IMR-90 (cell line): ENCODE data around the gene PYGB. TPM values are rescaled to one million over a fixed set of nuclear protein-coding genes. Genes with fewer than 3 reads are reported as not detected.

Experiments
- ATAC-seq: fragments of 200-7000 bp; cut with Tn5 transposase; 2 replicates; pipeline ENCODE4 v1.9.1; 2020; ENCODE audit warnings: low read depth, mild to moderate bottlenecking, moderate library complexity
- BruUV-seq: library from RNA; stranded (reverse); fragments of 400-500 nt; replicated peaks from 2 replicates; lab custom pipeline; 2021; lab: Mats Ljungman, UMichigan
- CTCF ChIA-PET: fragments of 300-600 bp; formaldehyde crosslinking; extraction: SDS; loops from one replicate; lab custom pipeline; 2021; ENCODE audit warnings: antibody characterized with exemption; lab: Yijun Ruan, JAX
- POLR2A ChIA-PET: fragments of 300-600 bp; sonication (Branson Sonifier 250); formaldehyde crosslinking; loops from one replicate; lab custom pipeline; 2022; ENCODE audit warnings: antibody characterized with exemption; ENCODE audit not compliant: unreplicated experiment; lab: Charles Lee
- DNase-seq: peaks from one replicate; pipeline ENCODE4 v3.0.0; 2013
- H2AFZ ChIP-seq: replicated peaks from 2 replicates; pipeline ENCODE3; 2013; ENCODE audit warnings: low read length, mild to moderate bottlenecking; ENCODE audit not compliant: poor library complexity
- H2AK5ac ChIP-seq: 2 replicates; pipeline ENCODE4 v1.6.1; 2013; ENCODE audit warnings: low read depth, low read length, inconsistent platforms
- H2AK9ac ChIP-seq: replicated peaks from 2 replicates; pipeline ENCODE3; 2013; ENCODE audit warnings: mild to moderate bottlenecking, low read depth, low read length, moderate library complexity; ENCODE audit not compliant: poor library complexity
- H2BK120ac ChIP-seq: 2 replicates; pipeline ENCODE4 v1.6.1; 2013; ENCODE audit warnings: low read depth, low read length, inconsistent platforms
- H2BK15ac ChIP-seq: 3 replicates; pipeline ENCODE4 v1.6.1; 2013; ENCODE audit warnings: low read depth, low read length, inconsistent platforms
- H2BK20ac ChIP-seq: 2 replicates; pipeline ENCODE4 v1.6.1; 2013; ENCODE audit warnings: low read depth, mild to moderate bottlenecking, inconsistent platforms, low read length, moderate library complexity
- H2BK5ac ChIP-seq: 2 replicates; pipeline ENCODE4 v1.6.1; 2013; ENCODE audit warnings: mild to moderate bottlenecking, low read depth, low read length, inconsistent platforms; ENCODE audit not compliant: poor library complexity, severe bottlenecking
- H3K14ac ChIP-seq: replicated peaks from 2 replicates; pipeline ENCODE4 v1.6.1; 2013; ENCODE audit warnings: low read depth, low read length, inconsistent platforms
- H3K18ac ChIP-seq: 2 replicates; pipeline ENCODE4 v1.6.1; 2013; ENCODE audit warnings: low read depth, low read length, control low read depth
- H3K23ac ChIP-seq: 2 replicates; pipeline ENCODE4 v1.6.1; 2013; ENCODE audit warnings: low read depth, low read length, inconsistent platforms
- H3K27ac ChIP-seq: 2 replicates; pipeline ENCODE4 v1.5.1; 2013; ENCODE audit warnings: mild to moderate bottlenecking, control low read depth, low read length; ENCODE audit not compliant: insufficient read depth
- H3K27me3 ChIP-seq: 2 replicates; pipeline ENCODE4 v1.6.1; 2013; ENCODE audit warnings: low read length; ENCODE audit not compliant: control insufficient read depth, insufficient read depth
- H3K36me3 ChIP-seq: 2 replicates; pipeline ENCODE4 v1.6.1; 2013; ENCODE audit warnings: low read length, mixed read lengths; ENCODE audit not compliant: control insufficient read depth, insufficient read depth
- H3K4ac ChIP-seq: 2 replicates; pipeline ENCODE4 v1.6.1; 2013; ENCODE audit warnings: low read depth, low read length, inconsistent platforms
- H3K4me1 ChIP-seq: 2 replicates; pipeline ENCODE4 v1.6.1; 2013; ENCODE audit warnings: low read length, mixed read lengths; ENCODE audit not compliant: control insufficient read depth, insufficient read depth
- H3K4me2 ChIP-seq: 2 replicates; pipeline ENCODE4 v1.6.1; 2013; ENCODE audit warnings: low read depth, mild to moderate bottlenecking, control low read depth, low read length, moderate library complexity
- H3K4me3 ChIP-seq: 2 replicates; pipeline ENCODE4 v1.5.1; 2013; ENCODE audit warnings: low read depth, mild to moderate bottlenecking, control low read depth, low read length, moderate library complexity; ENCODE audit not compliant: insufficient read depth
- H3K56ac ChIP-seq: 2 replicates; pipeline ENCODE4 v1.6.1; 2013; ENCODE audit warnings: low read length, inconsistent platforms; ENCODE audit not compliant: insufficient read depth; ENCODE audit errors: extremely low read depth
- H3K79me1 ChIP-seq, 2 experiments: 2 replicates each; pipeline ENCODE4 v1.6.1; 2013; ENCODE audit warnings: low read length in 2 of 2, inconsistent platforms in 1 of 2, low read depth in 1 of 2
- H3K9ac ChIP-seq: 2 replicates; pipeline ENCODE4 v1.6.1; 2013; ENCODE audit warnings: low read depth, low read length, control low read depth
- H3K9me1 ChIP-seq: 2 replicates; pipeline ENCODE4 v1.6.1; 2013; ENCODE audit warnings: low read length, inconsistent platforms; ENCODE audit not compliant: insufficient read depth
- H3K9me3 ChIP-seq: 2 replicates; pipeline ENCODE4 v1.6.1; 2013; ENCODE audit warnings: low read length; ENCODE audit not compliant: control insufficient read depth, insufficient read depth
- H4K20me1 ChIP-seq: 2 replicates; pipeline ENCODE4 v1.6.1; 2013; ENCODE audit warnings: low read length, inconsistent platforms; ENCODE audit not compliant: insufficient read depth
- H4K5ac ChIP-seq: 2 replicates; pipeline ENCODE4 v1.6.1; 2013; ENCODE audit warnings: mild to moderate bottlenecking, low read depth, low read length, control low read depth
- H4K8ac ChIP-seq, 2 experiments: 2 replicates each; pipeline ENCODE4 v1.6.1; 2013; ENCODE audit warnings: low read depth in 2 of 2, low read length in 2 of 2, control low read depth in 1 of 2, inconsistent platforms in 1 of 2
- H4K91ac ChIP-seq: 2 replicates; pipeline ENCODE4 v1.6.1; 2013; ENCODE audit warnings: low read depth, low read length, inconsistent platforms; ENCODE audit not compliant: insufficient read depth
- BHLHE40 ChIP-seq: fragments of 150-350 bp; IDR thresholded peaks from 2 replicates; pipeline ENCODE4 v1.6.1; 2016; ENCODE audit warnings: mild to moderate bottlenecking, low read depth, low read length
- CEBPB ChIP-seq: IDR thresholded peaks from 2 replicates; pipeline ENCODE4 v1.6.1; 2012; ENCODE audit warnings: low read depth, low read length, improper control_type of control experiment
- MAZ ChIP-seq: IDR thresholded peaks from 2 replicates; pipeline ENCODE4 v1.6.1; 2012; ENCODE audit warnings: low read depth, mild to moderate bottlenecking, low read length, improper control_type of control experiment, moderate library complexity, borderline replicate concordance
- POLR2A ChIP-seq: IDR thresholded peaks from 2 replicates; pipeline ENCODE4 v1.6.1; 2012; ENCODE audit warnings: mild to moderate bottlenecking, low read depth, low read length
- RCOR1 ChIP-seq: IDR thresholded peaks from 2 replicates; pipeline ENCODE4 v1.6.1; 2012; ENCODE audit warnings: mild to moderate bottlenecking, low read length, improper control_type of control experiment; ENCODE audit not compliant: insufficient replicate concordance
- SMC3 ChIP-seq: fragments of 150-350 bp; IDR thresholded peaks from 2 replicates; pipeline ENCODE4 v1.6.1; 2016; ENCODE audit warnings: low read depth, mild to moderate bottlenecking, antibody characterized with exemption, low read length, moderate library complexity
- WGBS, 2 experiments: methylation state at CpG; one replicate each; pipeline versions ENCODE4 v1.1.5 to v1.1.7; 2013; ENCODE audit warnings: missing lambda C conversion rate in 2 of 2; ENCODE audit not compliant: insufficient read length in 1 of 2; ENCODE audit errors: extremely low coverage in 2 of 2; 5-methylcytosine and 5-hydroxymethylcytosine counted together
- dilution Hi-C: fragments of 300-500 bp; cut with HindIII; formaldehyde crosslinking; loops from one replicate; pipeline ENCODE4 v1.14.3; 2018; ENCODE audit warnings: low sequenced_read_pairs; ENCODE audit not compliant: unreplicated experiment
- in situ Hi-C: fragments of 300-500 bp; cut with MboI; formaldehyde crosslinking; loops from 3 replicates; pipeline ENCODE4 v1.14.3; 2019; ENCODE audit warnings: low sequenced_read_pairs, inconsistent platforms, mixed read lengths
- intact Hi-C: fragments of 100-400 bp; cut with micrococcal nuclease; formaldehyde crosslinking; loops from 2 replicates; pipeline ENCODE4 v1.10.0; 2022
- polyA plus RNA-seq, 3 experiments: library from polyadenylated mRNA; depleted of rRNA; stranded (reverse); fragments of >200 nt; gene quantifications; 2 replicates each; pipeline ENCODE4 v1.2.3, GENCODE V29; 2012; ENCODE audit warnings: low replicate concordance in 1 of 3
- total RNA-seq: library from RNA; depleted of rRNA; stranded (reverse); fragments of >200 nt; gene quantifications from 2 replicates; pipeline ENCODE4 v1.2.3, GENCODE V29; 2012
- TF ChIP-seq, protein P1 (sequence below): fragments of 150-350 bp; IDR thresholded peaks from 2 replicates; pipeline ENCODE4 v1.6.1; 2017; ENCODE audit warnings: mild to moderate bottlenecking, antibody characterized with exemption, low read length, low read depth
- TF ChIP-seq, protein P2 (sequence below): conservative IDR thresholded peaks from 2 replicates; pipeline ENCODE4 v1.5.1; 2012; ENCODE audit warnings: mild to moderate bottlenecking, low read depth, low read length, improper control_type of control experiment
- TF ChIP-seq, protein P3 (sequence below): fragments of 150-350 bp; IDR thresholded peaks from 2 replicates; pipeline ENCODE4 v1.6.1; 2016; ENCODE audit warnings: low read depth, mild to moderate bottlenecking, low read length, moderate library complexity, borderline replicate concordance

The PYGB gene
- total and polyA plus RNA-seq, 2 of the 4 experiments (the other 2 are of a cell fraction), result 72.4 to 83.1 TPM

DNA sequence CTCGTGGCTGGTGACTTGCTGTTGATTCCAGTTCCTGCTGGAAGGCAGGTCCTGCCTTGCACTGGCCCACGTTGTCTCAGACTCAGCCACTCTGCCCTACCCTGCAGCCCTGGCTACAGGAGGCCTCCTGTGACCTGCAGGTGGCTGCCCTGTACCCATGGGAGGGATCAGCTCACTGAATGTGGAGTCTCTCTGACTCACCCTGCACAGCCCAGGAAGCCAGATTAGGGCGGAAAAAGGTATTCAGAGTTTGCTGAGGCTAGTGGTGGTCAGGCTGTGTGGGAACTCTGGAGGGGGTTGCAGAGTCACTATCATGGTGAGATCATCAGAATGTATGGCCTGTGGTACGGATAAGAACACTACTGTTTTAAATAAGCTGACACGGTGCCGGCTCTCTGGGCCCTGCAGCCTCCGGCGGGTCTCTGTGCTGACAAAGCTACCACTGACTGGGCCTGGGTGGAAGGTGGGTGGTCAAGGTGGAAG lies 24.7 kb upstream of the PYGB start (continued):
- TF ChIP-seq, protein P1, sequence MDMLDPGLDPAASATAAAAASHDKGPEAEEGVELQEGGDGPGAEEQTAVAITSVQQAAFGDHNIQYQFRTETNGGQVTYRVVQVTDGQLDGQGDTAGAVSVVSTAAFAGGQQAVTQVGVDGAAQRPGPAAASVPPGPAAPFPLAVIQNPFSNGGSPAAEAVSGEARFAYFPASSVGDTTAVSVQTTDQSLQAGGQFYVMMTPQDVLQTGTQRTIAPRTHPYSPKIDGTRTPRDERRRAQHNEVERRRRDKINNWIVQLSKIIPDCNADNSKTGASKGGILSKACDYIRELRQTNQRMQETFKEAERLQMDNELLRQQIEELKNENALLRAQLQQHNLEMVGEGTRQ, result no peak

DNA sequence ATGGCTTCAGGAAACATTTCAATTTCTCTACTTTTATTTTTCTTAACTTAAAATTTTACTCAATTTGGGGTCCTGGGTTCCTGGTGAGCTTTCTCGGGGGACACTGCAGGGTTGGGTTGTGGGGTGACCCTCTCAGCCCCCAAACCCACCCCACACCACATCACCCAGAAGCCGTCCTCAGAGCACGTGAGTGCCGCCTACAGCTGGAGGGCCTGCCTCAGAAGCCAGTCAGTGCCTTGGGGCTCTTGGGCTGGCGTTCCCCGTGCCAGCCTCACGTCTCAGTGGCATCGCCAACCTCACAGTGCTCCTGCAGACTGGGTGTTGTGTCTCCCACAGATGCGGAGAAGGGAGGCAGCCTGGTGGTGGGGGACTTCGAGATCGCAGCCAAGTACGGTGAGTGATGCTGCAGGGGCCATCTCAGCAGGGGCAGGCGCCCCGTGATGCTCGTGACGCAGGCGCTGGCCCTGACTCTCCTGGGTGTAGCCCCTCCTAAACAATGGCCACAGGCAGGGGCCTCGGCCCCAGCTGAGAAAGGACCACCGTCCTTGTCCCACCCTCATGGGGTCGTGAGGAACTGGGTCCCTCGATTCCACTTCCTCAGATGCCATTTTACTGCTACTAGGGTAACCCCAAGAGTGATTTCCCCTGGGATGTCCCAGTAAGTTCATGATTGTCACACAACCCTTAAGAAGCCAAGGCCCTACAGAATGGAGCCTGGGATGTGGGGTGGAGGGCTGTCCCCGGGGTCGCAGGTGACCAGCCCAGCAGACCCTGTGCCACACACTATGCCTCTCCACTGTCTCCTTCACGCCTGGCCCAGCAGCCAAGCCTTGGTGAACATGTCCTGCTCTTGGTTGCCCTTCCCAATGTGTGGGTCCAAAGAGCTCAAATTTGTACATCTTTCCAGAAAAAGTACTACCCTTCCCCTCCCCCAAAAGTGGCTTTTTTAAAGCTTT lies 23.8 kb upstream of the PYGB start:
- H3K23ac ChIP-seq, result peak overlapping the region; percentile 66
- H2AK9ac ChIP-seq, result peak overlapping the region; percentile 85
- peaks cover 13% of the 10 kb centered on the region for H3K36me3 ChIP-seq
- BruUV-seq, result no TSS peak
- peak overlapping the region; percentile 79 for H2BK5ac ChIP-seq
- H3K27me3 ChIP-seq, result no peaks in the 10 kb centered on the region
- peaks cover 11% of the 10 kb centered on the region for H3K4me1 ChIP-seq
- no peak overlapping the region; the same call in 1 of the 2 replicates for H3K18ac ChIP-seq
- ATAC-seq (no peak), DNase-seq (no peak)
- H2BK15ac ChIP-seq, result peak overlapping the region; percentile 85
- H3K79me1 ChIP-seq, result peaks cover 0 to 12% of the 10 kb centered on the region in 2 experiments; a peak in 2 of 4 replicates
- in situ Hi-C loops (no loop called here), intact Hi-C loops (loop anchor here (2.0 kb wide), 1 partner anchor 25 kb away; the partner anchor contains the start of gene PYGB), dilution Hi-C loops (no loop called here)
- peak overlapping the region; percentile 96 for H3K14ac ChIP-seq
- H4K91ac ChIP-seq, result peak overlapping the region; percentile 92
- CTCF ChIA-PET, result interaction anchor here (0.6 to 1.3 kb wide), 2 partner anchors 23 to 44 kb away, joined by 3 to 6 read pairs; no protein-coding TSS in a partner anchor
- H3K4ac ChIP-seq, result peak overlapping the region; percentile 97
- H4K8ac ChIP-seq, result peak overlapping the region; percentile 10 to 74
- peak overlapping the region; percentile 38 for H3K27ac ChIP-seq
- H2AK5ac ChIP-seq, result peak overlapping the region; percentile 99
- H3K4me2 ChIP-seq, result no peak overlapping the region
- H4K20me1 ChIP-seq, result no peaks in the 10 kb centered on the region
- peak overlapping the region; percentile 77 for H2BK20ac ChIP-seq
- POLR2A ChIA-PET, result interaction anchor here (0.6 kb wide), 3 partner anchors 9 to 33 kb away, joined by 4 to 11 read pairs (median 7); no protein-coding TSS in a partner anchor
- 98% methylated on average over 11 of the region's 24 CpGs; no CpG with 5 or more reads in 1 of the 2 experiments for WGBS, 2 experiments
- peak overlapping the region; percentile 32; the same call in 1 of the 2 replicates for H3K56ac ChIP-seq
- peak overlapping the region; percentile 26 for H2AFZ ChIP-seq
- no peaks in the 10 kb centered on the region for H3K9me3 ChIP-seq
- peaks cover 13% of the 10 kb centered on the region for H3K9me1 ChIP-seq
- no peak overlapping the region for H3K4me3 ChIP-seq
- H3K9ac ChIP-seq, result no peak overlapping the region; the same call in 1 of the 2 replicates
- no peak overlapping the region for H4K5ac ChIP-seq
- H2BK120ac ChIP-seq, result peak overlapping the region; percentile 92
- TF ChIP-seq, protein P2, sequence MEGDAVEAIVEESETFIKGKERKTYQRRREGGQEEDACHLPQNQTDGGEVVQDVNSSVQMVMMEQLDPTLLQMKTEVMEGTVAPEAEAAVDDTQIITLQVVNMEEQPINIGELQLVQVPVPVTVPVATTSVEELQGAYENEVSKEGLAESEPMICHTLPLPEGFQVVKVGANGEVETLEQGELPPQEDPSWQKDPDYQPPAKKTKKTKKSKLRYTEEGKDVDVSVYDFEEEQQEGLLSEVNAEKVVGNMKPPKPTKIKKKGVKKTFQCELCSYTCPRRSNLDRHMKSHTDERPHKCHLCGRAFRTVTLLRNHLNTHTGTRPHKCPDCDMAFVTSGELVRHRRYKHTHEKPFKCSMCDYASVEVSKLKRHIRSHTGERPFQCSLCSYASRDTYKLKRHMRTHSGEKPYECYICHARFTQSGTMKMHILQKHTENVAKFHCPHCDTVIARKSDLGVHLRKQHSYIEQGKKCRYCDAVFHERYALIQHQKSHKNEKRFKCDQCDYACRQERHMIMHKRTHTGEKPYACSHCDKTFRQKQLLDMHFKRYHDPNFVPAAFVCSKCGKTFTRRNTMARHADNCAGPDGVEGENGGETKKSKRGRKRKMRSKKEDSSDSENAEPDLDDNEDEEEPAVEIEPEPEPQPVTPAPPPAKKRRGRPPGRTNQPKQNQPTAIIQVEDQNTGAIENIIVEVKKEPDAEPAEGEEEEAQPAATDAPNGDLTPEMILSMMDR, result no peak
- TF ChIP-seq, protein P3, sequence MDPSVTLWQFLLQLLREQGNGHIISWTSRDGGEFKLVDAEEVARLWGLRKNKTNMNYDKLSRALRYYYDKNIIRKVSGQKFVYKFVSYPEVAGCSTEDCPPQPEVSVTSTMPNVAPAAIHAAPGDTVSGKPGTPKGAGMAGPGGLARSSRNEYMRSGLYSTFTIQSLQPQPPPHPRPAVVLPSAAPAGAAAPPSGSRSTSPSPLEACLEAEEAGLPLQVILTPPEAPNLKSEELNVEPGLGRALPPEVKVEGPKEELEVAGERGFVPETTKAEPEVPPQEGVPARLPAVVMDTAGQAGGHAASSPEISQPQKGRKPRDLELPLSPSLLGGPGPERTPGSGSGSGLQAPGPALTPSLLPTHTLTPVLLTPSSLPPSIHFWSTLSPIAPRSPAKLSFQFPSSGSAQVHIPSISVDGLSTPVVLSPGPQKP, result no peak
- TF ChIP-seq RCOR1 (no peak), CEBPB (no peak), BHLHE40 (no peak), POLR2A (no peak), SMC3 (no peak), MAZ (no peak)
